Thyroid gland (tissue), 4 donors: ENCODE results near the gene SND1.

Experiments
- POLR2A ChIP-seq, 2 donors: fragments of 450-650 bp; IDR thresholded peaks; one replicate each; pipeline ENCODE4 v1.6.1; 2017; ENCODE audit warnings: antibody characterized with exemption in 2 of 2, mild to moderate bottlenecking in 2 of 2, moderate library complexity in 1 of 2
- TF ChIP-seq, protein P1 (sequence below), 6 experiments: fragments of 200-600 bp in 3 of 6; fragments of 450-650 bp in 3 of 6; sonication (generic) in 3 of 6; IDR thresholded peaks; one replicate each; pipeline ENCODE4 v1.5.1; 2016 to 2019; ENCODE audit warnings: antibody characterized with exemption in 6 of 6, mild to moderate bottlenecking in 2 of 6, inconsistent platforms in 1 of 6, moderate library complexity in 1 of 6

GRCh38 chr7:128029405-128029995, 377.5 kb downstream of the SND1 start:
- TF ChIP-seq, protein P1, sequence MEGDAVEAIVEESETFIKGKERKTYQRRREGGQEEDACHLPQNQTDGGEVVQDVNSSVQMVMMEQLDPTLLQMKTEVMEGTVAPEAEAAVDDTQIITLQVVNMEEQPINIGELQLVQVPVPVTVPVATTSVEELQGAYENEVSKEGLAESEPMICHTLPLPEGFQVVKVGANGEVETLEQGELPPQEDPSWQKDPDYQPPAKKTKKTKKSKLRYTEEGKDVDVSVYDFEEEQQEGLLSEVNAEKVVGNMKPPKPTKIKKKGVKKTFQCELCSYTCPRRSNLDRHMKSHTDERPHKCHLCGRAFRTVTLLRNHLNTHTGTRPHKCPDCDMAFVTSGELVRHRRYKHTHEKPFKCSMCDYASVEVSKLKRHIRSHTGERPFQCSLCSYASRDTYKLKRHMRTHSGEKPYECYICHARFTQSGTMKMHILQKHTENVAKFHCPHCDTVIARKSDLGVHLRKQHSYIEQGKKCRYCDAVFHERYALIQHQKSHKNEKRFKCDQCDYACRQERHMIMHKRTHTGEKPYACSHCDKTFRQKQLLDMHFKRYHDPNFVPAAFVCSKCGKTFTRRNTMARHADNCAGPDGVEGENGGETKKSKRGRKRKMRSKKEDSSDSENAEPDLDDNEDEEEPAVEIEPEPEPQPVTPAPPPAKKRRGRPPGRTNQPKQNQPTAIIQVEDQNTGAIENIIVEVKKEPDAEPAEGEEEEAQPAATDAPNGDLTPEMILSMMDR (IDR thresholded peaks at IDR 0.05) = no peak
- TF ChIP-seq POLR2A (IDR thresholded peaks at IDR 0.05) = no peak
